K562 (cell line): Measurements from ENCODE around the gene ARPP21. TPM values are rescaled to one million over a fixed set of nuclear protein-coding genes. Genes with fewer than 3 reads are reported as not detected.

Experiments
- ATAC-seq: fragments of 200-7000 bp; cut with Tn5 transposase; 3 replicates; pipeline ENCODE4 v1.9.1; 2020; ENCODE audit warnings: moderate library complexity
- BruUV-seq: library from RNA; stranded (reverse); fragments of 400-500 nt; replicated peaks from 2 replicates; lab custom pipeline; 2021; lab: Mats Ljungman, UMichigan
- CTCF ChIA-PET: fragments of 300-600 bp; formaldehyde crosslinking; extraction: SDS; loops from one replicate; lab custom pipeline; 2021; ENCODE audit warnings: low intra/inter-chr PET ratio; lab: Yijun Ruan, JAX
- POLR2A ChIA-PET: fragments of 300-600, 350-650 bp; sonication (Branson Sonifier 250); formaldehyde crosslinking; extraction: SDS; loops from one replicate; lab custom pipeline; 2021; ENCODE audit warnings: antibody characterized with exemption, inconsistent platforms; lab: Yijun Ruan, JAX
- DNase-seq, 4 experiments: peaks; one replicate each; pipeline versions ENCODE4 v3.0.0 to v3.0.0-alpha.2; 2011 to 2018; ENCODE audit warnings: low spot score in 3 of 4, mixed read lengths in 3 of 4; ENCODE audit errors: extremely low read depth in 1 of 4
- FAIRE-seq: peaks from 2 replicates; lab custom pipeline; 2011; peaks lifted over from hg19 to GRCh38; lab: Jason Lieb, UNC
- H2AFZ ChIP-seq: 2 replicates; pipeline ENCODE4 v1.6.0; 2011; ENCODE audit warnings: low read depth, low read length, control low read depth, inconsistent platforms
- H3K27ac ChIP-seq: fragments of 200-600 bp; 3 replicates; pipeline ENCODE4 v1.8.0; 2011; ENCODE audit warnings: low read depth, mild to moderate bottlenecking, control low read depth, inconsistent platforms, low read length, moderate library complexity, mixed read lengths; ENCODE audit errors: extremely low read depth
- H3K27me3 ChIP-seq, 2 experiments: fragments of 300-600 bp in 1 of 2; 2 replicates in 1 of 2; 3 replicates in 1 of 2; pipeline versions ENCODE4 v1.6.0 to v1.8.0; 2011; ENCODE audit warnings: inconsistent platforms in 2 of 2, low read length in 2 of 2, mild to moderate bottlenecking in 1 of 2, mixed read lengths in 1 of 2, moderate library complexity in 1 of 2; ENCODE audit not compliant: control insufficient read depth in 2 of 2, insufficient read depth in 2 of 2
- H3K36me3 ChIP-seq: fragments of 300-600 bp; 3 replicates; pipeline ENCODE4 v1.8.0; 2011; ENCODE audit warnings: mild to moderate bottlenecking, low read length, inconsistent platforms; ENCODE audit not compliant: control insufficient read depth, insufficient read depth
- H3K4me1 ChIP-seq, 2 experiments: fragments of 200-600 bp in 1 of 2; replicated peaks in 1 of 2; 2 replicates in 1 of 2; 3 replicates in 1 of 2; pipeline versions ENCODE4 v1.5.1 to v1.8.0; 2011; ENCODE audit warnings: inconsistent platforms in 2 of 2, low read length in 2 of 2, mild to moderate bottlenecking in 1 of 2, mixed read lengths in 1 of 2, moderate library complexity in 1 of 2; ENCODE audit not compliant: control insufficient read depth in 2 of 2, insufficient read depth in 2 of 2
- H3K4me2 ChIP-seq: 2 replicates; pipeline ENCODE4 v1.6.1; 2011; ENCODE audit warnings: low read length, control low read depth, inconsistent platforms, mixed read lengths; ENCODE audit not compliant: insufficient read depth
- H3K4me3 ChIP-seq: fragments of 200-600 bp; sonication (generic), shearing (Covaris generic); 2 replicates; pipeline ENCODE4 v1.5.1; 2016; ENCODE audit warnings: control low read depth, inconsistent platforms
- H3K79me2 ChIP-seq: fragments of 200-600 bp; 3 replicates; pipeline ENCODE4 v1.8.0; 2011; ENCODE audit warnings: low read length, inconsistent platforms; ENCODE audit not compliant: control insufficient read depth, insufficient read depth
- H3K9ac ChIP-seq, 2 experiments: 2 replicates each; pipeline versions ENCODE4 v1.6.0 to v1.6.1; 2011; ENCODE audit warnings: low read depth in 2 of 2, low read length in 2 of 2, control low read depth in 1 of 2, inconsistent platforms in 1 of 2, mild to moderate bottlenecking in 1 of 2, mixed read lengths in 1 of 2; ENCODE audit not compliant: insufficient read depth in 1 of 2
- H3K9me1 ChIP-seq: one replicate; pipeline ENCODE4 v1.6.0; 2011; ENCODE audit warnings: inconsistent platforms, mild to moderate bottlenecking, low read length, moderate library complexity; ENCODE audit not compliant: control insufficient read depth, insufficient read depth
- H3K9me3 ChIP-seq: replicated peaks from 2 replicates; pipeline ENCODE4 v1.5.1; 2011; ENCODE audit warnings: low read depth, low read length, inconsistent platforms; ENCODE audit not compliant: control insufficient read depth, insufficient read depth
- H4K20me1 ChIP-seq: replicated peaks from 2 replicates; pipeline ENCODE4 v1.6.1; 2011; ENCODE audit warnings: low read length, inconsistent platforms, mixed read lengths; ENCODE audit not compliant: control insufficient read depth, insufficient read depth
- ARID2 ChIP-seq: fragments of 450-650 bp; IDR thresholded peaks from 2 replicates; pipeline ENCODE4 v1.6.1; 2017; ENCODE audit warnings: antibody characterized with exemption, mild to moderate bottlenecking
- POLR2A ChIP-seq: fragments of 450-650 bp; conservative IDR thresholded peaks from 2 replicates; pipeline ENCODE4 v1.6.1; 2016
- ZNF282 ChIP-seq: sonication (generic); formaldehyde crosslinking; IDR thresholded peaks from 2 replicates; pipeline ENCODE4 v1.8.1; 2023; ENCODE audit warnings: missing genetic modification reagents
- ZNF318 ChIP-seq, 2 experiments: fragments of 450-650 bp; IDR thresholded peaks; 2 replicates each; pipeline ENCODE4 v1.6.1; 2016; ENCODE audit warnings: mild to moderate bottlenecking in 2 of 2, borderline replicate concordance in 1 of 2, low read depth in 1 of 2, moderate library complexity in 1 of 2
- ZNF444 ChIP-seq: fragments of 250-450 bp; sonication (Bioruptor Pico); IDR thresholded peaks from 2 replicates; pipeline ENCODE4 v1.4.0; 2020; ENCODE audit warnings: mild to moderate bottlenecking, moderate library complexity
- WGBS: fragments of 100-300 bp; shearing (Covaris generic); methylation state at CpG from one replicate; pipeline ENCODE4 v1.1.6; 2016; ENCODE audit warnings: low coverage, mixed read lengths; ENCODE audit not compliant: insufficient coverage; ENCODE audit errors: missing lambda C conversion rate; 5-methylcytosine and 5-hydroxymethylcytosine counted together
- in situ Hi-C: fragments of 300-500 bp; cut with MboI; formaldehyde crosslinking; loops from 4 replicates; pipeline ENCODE4 v1.15.0; 2018; ENCODE audit warnings: inconsistent platforms, mixed read lengths
- intact Hi-C: fragments of 100-400 bp; cut with micrococcal nuclease; formaldehyde crosslinking; loops from 2 replicates; pipeline ENCODE4 v1.14.2; 2022
- polyA plus RNA-seq, 8 experiments: library from polyadenylated mRNA; depleted of rRNA in 4 of 8; stranded (reverse) in 5 of 8; unstranded in 3 of 8; fragments of >200 nt; fragmentation: Nextera tagmentation in 2 of 8; fragmentation: Illumina TruSeq in 1 of 8; extraction: Ambion mirVana in 2 of 8; extraction: Trizol in 1 of 8; gene quantifications; 2 replicates each; pipeline versions ENCODE4 v1.2.1 to v1.2.3, GENCODE V29; 2011 to 2014; ENCODE audit warnings: inconsistent platforms in 1 of 8, missing spikeins in 1 of 8
- total RNA-seq, 7 experiments: library from RNA; depleted of rRNA in 6 of 7; stranded (reverse); fragments of >200 nt in 6 of 7; fragmentation: Illumina TruSeq in 2 of 7; extraction: Trizol in 2 of 7; gene quantifications; 2 replicates each; pipeline versions ENCODE4 v1.2.1 to v1.2.3, GENCODE V29; 2011 to 2021; ENCODE audit warnings: low replicate concordance in 1 of 7

The ARPP21 gene
- total and polyA plus RNA-seq, 9 of the 15 experiments (the other 6 are each of a cell fraction or from before 2014, with no cell fraction given): not detected

GRCh38 chr3:35790764-35791163 lies 151.4 kb downstream of the ARPP21 start:
- H3K27me3 ChIP-seq: no peaks in the 10 kb centered on the region
- WGBS: 0% methylated on average over 1 of the region's 1 CpG
- H3K9me1 ChIP-seq: no peaks in the 10 kb centered on the region
- no peak overlapping the region for H3K4me2 ChIP-seq
- ATAC-seq (no peak), FAIRE-seq (no peak), DNase-seq (no peak)
- no peaks in the 10 kb centered on the region for H3K79me2 ChIP-seq
- H3K4me1 ChIP-seq: no peaks in the 10 kb centered on the region
- no peaks in the 10 kb centered on the region for H3K9me3 ChIP-seq
- no peak overlapping the region for H3K9ac ChIP-seq
- no peak overlapping the region for H3K4me3 ChIP-seq
- TF ChIP-seq ZNF318 (IDR thresholded peaks at IDR 0.05; ENCODE audit: borderline replicate concordance in 1 of 2, low read depth in 1 of 2) (no peak), POLR2A (no peak), ARID2 (no peak), ZNF444 (CRISPR knock-in tag) (no peak), ZNF282 (no peak)
- H3K36me3 ChIP-seq: no peaks in the 10 kb centered on the region
- intact Hi-C loops (no loop called here), in situ Hi-C loops (no loop called here)
- no peak overlapping the region for H2AFZ ChIP-seq
- no peaks in the 10 kb centered on the region for H4K20me1 ChIP-seq
- no TSS peak for BruUV-seq
- CTCF ChIA-PET: no interaction called here
- POLR2A ChIA-PET: no interaction called here
- H3K27ac ChIP-seq: no peak overlapping the region
